Kidney (tissue), 14 donors: Measurements from ENCODE around the gene PRMT3. TPM values are rescaled to one million over a fixed set of nuclear protein-coding genes. Genes with fewer than 3 reads are reported as not detected.

Source experiments
- DNase-seq, 5 donors: peaks; one replicate each; pipeline ENCODE4 v3.0.0-alpha.2; 2013 to 2020
- FAIRE-seq: peaks from 2 replicates; lab custom pipeline; 2012; peaks lifted over from hg19 to GRCh38; lab: Jason Lieb, UNC
- H3K27ac ChIP-seq, 2 donors: one replicate each; pipeline ENCODE4 v1.7.0; 2013; ENCODE audit warnings: low read depth in 2 of 2, low read length in 2 of 2, inconsistent platforms in 1 of 2
- H3K27me3 ChIP-seq: one replicate; pipeline ENCODE4 v1.7.1; 2013; ENCODE audit warnings: low read length, inconsistent platforms; ENCODE audit not compliant: control insufficient read depth, insufficient read depth
- H3K36me3 ChIP-seq, 3 donors: one replicate each; pipeline versions ENCODE4 v1.7.0 to v1.7.1; 2013; ENCODE audit warnings: low read length in 3 of 3, control low read depth in 1 of 3, inconsistent platforms in 1 of 3; ENCODE audit not compliant: insufficient read depth in 3 of 3, control insufficient read depth in 2 of 3
- H3K4me1 ChIP-seq, 3 donors: one replicate each; pipeline versions ENCODE4 v1.7.0 to v1.7.1; 2013; ENCODE audit warnings: low read length in 3 of 3, inconsistent platforms in 1 of 3, low read depth in 1 of 3; ENCODE audit not compliant: control insufficient read depth in 2 of 3, insufficient read depth in 2 of 3
- H3K4me3 ChIP-seq, 3 donors: one replicate each; pipeline versions ENCODE4 v1.7.0 to v1.8.1; 2013; ENCODE audit warnings: low read length in 3 of 3, control low read depth in 1 of 3, inconsistent platforms in 1 of 3
- H3K9ac ChIP-seq, 3 donors: one replicate each; pipeline versions ENCODE4 v1.7.0 to v1.7.1; 2013; ENCODE audit warnings: low read length in 3 of 3, control low read depth in 1 of 3, inconsistent platforms in 1 of 3
- H3K9me3 ChIP-seq, 3 donors: one replicate each; pipeline versions ENCODE4 v1.7.0 to v1.7.1; 2013; ENCODE audit warnings: low read length in 3 of 3, control low read depth in 1 of 3, inconsistent platforms in 1 of 3; ENCODE audit not compliant: control insufficient read depth in 2 of 3, insufficient read depth in 1 of 3
- CTCF ChIP-seq: IDR thresholded peaks from 3 replicates; pipeline ENCODE4 v1.5.1; 2012; ENCODE audit warnings: mild to moderate bottlenecking, moderate library complexity, borderline replicate concordance; ENCODE audit not compliant: insufficient read depth; ENCODE audit errors: extremely low read depth
- intact Hi-C: fragments of 100-400 bp; cut with DNase I; formaldehyde crosslinking; loops from one replicate; pipeline ENCODE4 v1.11.1; 2022
- polyA plus RNA-seq: library from polyadenylated mRNA; stranded (reverse); fragments of 350-450 nt; fragmentation: Illumina TruSeq; extraction: RNeasy Lipid Tissue Mini Kit (QIAGEN cat#74804); gene quantifications from one replicate; pipeline ENCODE4 v1.2.3, GENCODE V29; 2014; ENCODE audit warnings: low read depth, low replicate concordance; ENCODE audit not compliant: insufficient read depth
- total RNA-seq: library from RNA; stranded (reverse); fragmentation: NEBNext Ultra II Directional; extraction: Animal tissue kit (Norgen Biotek cat#: 25700); gene quantifications from one replicate; pipeline ENCODE4 v1.2.1, GENCODE V29; 2021
- donor health status: control.
- donor health status: control.
- donor health status: control.
- donor health status: control.
- donor health status: control.
- donor health status: DM: yes; HTN: yes; CAD: no.
- donor health status: Normal renal cell carcinoma (clear cell type).

The PRMT3 gene
- total and polyA plus RNA-seq, 2 donors from 2014 or later = 6.8 to 16.0 TPM

GRCh38 chr11:20501971-20502370 is 114.5 kb downstream of the PRMT3 start:
- intact Hi-C loops = no loop called here
- H3K27ac ChIP-seq = no peak overlapping the region
- H3K4me1 ChIP-seq = no peaks in the 10 kb centered on the region
- no peak overlapping the region for H3K9ac ChIP-seq
- H3K36me3 ChIP-seq = no peaks in the 10 kb centered on the region
- DNase-seq (no peak), FAIRE-seq (no peak)
- no peaks in the 10 kb centered on the region for H3K27me3 ChIP-seq
- TF ChIP-seq CTCF = no peak
- no peaks in the 10 kb centered on the region for H3K9me3 ChIP-seq
- H3K4me3 ChIP-seq = no peak overlapping the region

GRCh38 chr11:20511982-20512381 is 124.5 kb downstream of the PRMT3 start:
- FAIRE-seq (no peak), DNase-seq (no peak)
- no peak for TF ChIP-seq CTCF
- Histone ChIP-seq H3K9ac (no peak overlapping the region), H3K9me3 (no peaks in the 10 kb centered on the region), H3K36me3 (no peaks in the 10 kb centered on the region), H3K27ac (no peak overlapping the region), H3K4me3 (no peak overlapping the region), H3K4me1 (no peaks in the 10 kb centered on the region), H3K27me3 (no peaks in the 10 kb centered on the region)
- intact Hi-C loops = no loop called here

GRCh38 chr11:20512869-20513268 is 125.4 kb downstream of the PRMT3 start:
- intact Hi-C loops = no loop called here
- no peak for TF ChIP-seq CTCF
- H3K9me3 ChIP-seq = no peaks in the 10 kb centered on the region
- no peak for FAIRE-seq
- no peaks in the 10 kb centered on the region for H3K4me1 ChIP-seq
- no peak overlapping the region for H3K27ac ChIP-seq
- DNase-seq = no peak
- no peak overlapping the region for H3K9ac ChIP-seq
- H3K27me3 ChIP-seq = no peaks in the 10 kb centered on the region
- H3K36me3 ChIP-seq = no peaks in the 10 kb centered on the region
- no peak overlapping the region for H3K4me3 ChIP-seq

- no peaks in the 10 kb centered on the region for H3K4me1 ChIP-seq
- intact Hi-C loops = no loop called here
- H3K27ac ChIP-seq = no peak overlapping the region
- H3K9ac ChIP-seq = no peak overlapping the region
- no peaks in the 10 kb centered on the region for H3K27me3 ChIP-seq
- TF ChIP-seq CTCF = no peak
- no peaks in the 10 kb centered on the region for H3K9me3 ChIP-seq
- no peak for FAIRE-seq
- no peak overlapping the region for H3K4me3 ChIP-seq
- DNase-seq = no peak
- no peaks in the 10 kb centered on the region for H3K36me3 ChIP-seq
These were observed 130.9 kb downstream of the PRMT3 start for GRCh38 chr11:20518323-20518834.
